ENCODE data around the gene MESP1. TPM values are rescaled to one million over a fixed set of nuclear protein-coding genes. Genes with fewer than 3 reads are reported as not detected.

The MESP1 gene
- total and polyA plus RNA-seq, 12 donors, result 0.46 to 11.7 (median 4.8) TPM

DNA sequence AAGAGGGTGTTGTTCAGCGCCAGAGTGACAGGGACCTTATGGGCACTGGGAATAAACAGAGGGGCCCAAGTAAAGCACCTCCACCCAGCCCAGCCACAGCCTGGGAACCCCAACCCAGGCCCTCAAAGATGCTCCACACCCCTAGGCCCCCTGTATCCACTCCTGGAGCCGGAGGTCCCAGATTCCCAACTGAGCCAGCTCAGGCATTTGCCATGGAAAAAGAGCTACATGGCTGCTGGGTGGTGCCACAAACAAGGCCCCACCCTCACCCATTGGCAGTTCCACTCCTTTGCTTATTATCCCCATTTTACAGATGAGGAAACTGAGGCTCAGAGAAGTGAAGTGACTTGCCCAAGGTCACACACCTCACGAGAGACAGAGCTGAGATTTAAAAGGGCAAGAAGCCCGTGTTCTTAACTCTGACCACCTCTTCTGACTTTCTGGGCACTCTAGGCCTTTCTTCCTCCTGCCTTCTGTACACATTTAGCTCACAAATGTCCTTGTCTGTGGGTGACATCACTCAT lies 46.7 kb upstream of the MESP1 start:
- Histone ChIP-seq H3K36me3 (replicated peaks in 1 of 2) (no peaks in the 10 kb centered on the region), H3K27me3 (no peaks in the 10 kb centered on the region), H3K27ac (no peak overlapping the region), H3K9me3 (replicated peaks in 1 of 3) (no peaks in the 10 kb centered on the region), H3K4me1 (replicated peaks in 1 of 2) (no peaks in the 10 kb centered on the region), H3K4me3 (no peak overlapping the region)
- no peak for DNase-seq
- intact Hi-C loops (cut with DNase I), result no loop called here
- TF ChIP-seq, protein P1, sequence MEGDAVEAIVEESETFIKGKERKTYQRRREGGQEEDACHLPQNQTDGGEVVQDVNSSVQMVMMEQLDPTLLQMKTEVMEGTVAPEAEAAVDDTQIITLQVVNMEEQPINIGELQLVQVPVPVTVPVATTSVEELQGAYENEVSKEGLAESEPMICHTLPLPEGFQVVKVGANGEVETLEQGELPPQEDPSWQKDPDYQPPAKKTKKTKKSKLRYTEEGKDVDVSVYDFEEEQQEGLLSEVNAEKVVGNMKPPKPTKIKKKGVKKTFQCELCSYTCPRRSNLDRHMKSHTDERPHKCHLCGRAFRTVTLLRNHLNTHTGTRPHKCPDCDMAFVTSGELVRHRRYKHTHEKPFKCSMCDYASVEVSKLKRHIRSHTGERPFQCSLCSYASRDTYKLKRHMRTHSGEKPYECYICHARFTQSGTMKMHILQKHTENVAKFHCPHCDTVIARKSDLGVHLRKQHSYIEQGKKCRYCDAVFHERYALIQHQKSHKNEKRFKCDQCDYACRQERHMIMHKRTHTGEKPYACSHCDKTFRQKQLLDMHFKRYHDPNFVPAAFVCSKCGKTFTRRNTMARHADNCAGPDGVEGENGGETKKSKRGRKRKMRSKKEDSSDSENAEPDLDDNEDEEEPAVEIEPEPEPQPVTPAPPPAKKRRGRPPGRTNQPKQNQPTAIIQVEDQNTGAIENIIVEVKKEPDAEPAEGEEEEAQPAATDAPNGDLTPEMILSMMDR (IDR thresholded peaks at IDR 0.05), result no peak
- TF ChIP-seq POLR2A (IDR thresholded peaks at IDR 0.05), result no peak
- 86 to 94% (median 90%) methylated on average over 4 of the region's 4 CpGs for WGBS, 4 donors

DNA sequence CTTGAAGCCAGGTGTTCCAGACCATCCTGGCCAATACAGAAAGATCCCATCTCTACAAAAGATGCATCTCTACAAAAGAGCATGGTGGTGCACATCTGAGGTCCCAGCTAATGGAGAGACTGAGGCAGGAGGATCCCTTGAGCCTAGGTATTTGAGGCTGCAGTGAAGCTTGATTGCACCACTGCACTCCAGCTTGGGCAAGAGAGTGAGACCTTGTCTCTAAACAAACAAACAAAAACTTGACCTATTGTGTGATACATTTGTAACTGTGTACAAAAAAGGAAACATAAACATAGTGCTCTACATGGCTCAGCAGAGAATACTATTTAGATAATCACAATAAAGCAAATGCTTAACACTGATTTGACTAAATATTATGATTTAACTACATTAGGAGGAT lies 44.9 kb upstream of the MESP1 start:
- Histone ChIP-seq H3K4me3 (no peak overlapping the region), H3K9me3 (replicated peaks in 1 of 3) (no peaks in the 10 kb centered on the region), H3K4me1 (replicated peaks in 1 of 2) (no peaks in the 10 kb centered on the region), H3K27ac (no peak overlapping the region), H3K36me3 (replicated peaks in 1 of 2) (no peaks in the 10 kb centered on the region), H3K27me3 (no peaks in the 10 kb centered on the region)
- no peak for DNase-seq
- intact Hi-C loops (cut with DNase I), result no loop called here
- TF ChIP-seq POLR2A (IDR thresholded peaks at IDR 0.05), result no peak
- TF ChIP-seq, protein P1 (IDR thresholded peaks at IDR 0.05), result no peak

DNA sequence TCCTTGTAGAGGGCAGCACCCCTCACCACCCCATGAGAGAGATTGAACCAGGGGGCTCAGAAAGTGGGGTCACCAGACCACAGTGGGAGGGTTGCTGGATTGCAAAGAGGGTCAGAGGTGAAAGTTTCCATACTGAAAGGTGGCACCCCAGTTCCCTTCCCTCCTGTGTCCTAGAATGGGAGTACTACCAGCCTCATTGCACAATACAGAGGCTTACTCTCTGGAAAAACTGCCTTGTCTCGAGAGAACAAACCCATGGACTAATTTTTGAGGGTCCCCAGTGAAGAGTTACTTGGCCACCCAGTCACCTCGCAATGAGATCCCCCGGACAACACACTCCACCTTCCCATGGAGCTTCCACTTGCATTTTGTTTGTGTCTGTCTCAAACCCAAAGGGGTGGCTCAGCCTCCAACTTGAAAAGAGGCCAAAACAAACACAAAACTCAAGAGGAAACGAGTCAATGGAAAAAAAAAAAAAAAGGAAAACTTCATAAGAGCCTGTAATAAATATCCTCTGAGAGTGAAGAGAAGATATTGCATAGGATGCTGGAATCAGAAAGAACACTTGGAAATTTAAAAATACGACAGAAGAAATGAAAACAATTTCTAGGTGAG lies 43.7 kb upstream of the MESP1 start:
- no peaks in the 10 kb centered on the region for H3K27me3 ChIP-seq
- H3K4me3 ChIP-seq, result no peak overlapping the region
- no peak for DNase-seq
- H3K27ac ChIP-seq, result peak overlapping the region in 2 of 5 donors; percentile 26 to 44
- H3K36me3 ChIP-seq (replicated peaks in 1 of 2), result no peaks in the 10 kb centered on the region
- H3K4me1 ChIP-seq (replicated peaks in 1 of 2), result no peaks in the 10 kb centered on the region
- intact Hi-C loops (cut with DNase I), result no loop called here
- TF ChIP-seq POLR2A (IDR thresholded peaks at IDR 0.05), result no peak
- TF ChIP-seq, protein P1 (IDR thresholded peaks at IDR 0.05), result no peak
- H3K9me3 ChIP-seq (replicated peaks in 1 of 3), result no peaks in the 10 kb centered on the region
- 37 to 52% (median 42%) methylated on average over 5 of the region's 5 CpGs for WGBS, 4 donors

DNA sequence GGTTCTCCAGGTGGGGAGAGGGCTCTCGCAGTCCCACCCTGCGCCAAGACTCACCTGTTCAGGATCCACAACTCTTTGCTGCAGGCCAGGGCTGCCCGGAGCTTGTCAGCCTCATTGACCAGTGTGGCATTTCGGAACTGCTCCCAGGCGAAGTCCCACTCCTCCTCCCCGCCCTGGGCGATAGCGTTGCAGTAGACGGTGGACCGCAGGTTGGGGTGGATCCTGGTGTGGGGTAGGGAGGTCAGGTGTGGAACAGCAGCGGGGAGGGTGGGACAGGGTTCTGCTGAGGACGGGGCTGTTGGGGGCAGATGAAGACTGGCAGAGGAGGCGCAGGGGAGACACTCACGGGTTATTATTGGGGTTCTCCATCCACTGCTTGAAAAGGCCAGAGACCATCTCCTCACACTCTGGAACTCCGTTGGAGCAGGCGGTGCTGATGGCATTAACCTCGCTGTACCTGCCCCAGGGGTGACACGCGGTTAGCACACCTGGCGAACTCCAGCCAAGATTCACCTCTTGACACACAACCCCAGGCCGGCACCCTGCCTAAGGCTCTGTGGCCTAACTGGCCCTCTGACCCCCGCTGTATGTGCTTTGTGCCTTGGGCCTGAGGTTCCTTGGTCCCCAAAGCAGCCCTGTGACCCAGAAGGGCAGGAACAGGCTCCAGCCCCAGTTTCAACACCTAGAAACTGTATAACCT lies 41.2 kb upstream of the MESP1 start:
- no peak for TF ChIP-seq POLR2A (IDR thresholded peaks at IDR 0.05)
- TF ChIP-seq, protein P1 (IDR thresholded peaks at IDR 0.05), result no peak
- no peaks in the 10 kb centered on the region for H3K27me3 ChIP-seq
- H3K9me3 ChIP-seq (replicated peaks in 1 of 3), result no peaks in the 10 kb centered on the region
- no peak overlapping the region for H3K27ac ChIP-seq
- DNase-seq, result no peak
- no peaks in the 10 kb centered on the region for H3K36me3 ChIP-seq (replicated peaks in 1 of 2)
- H3K4me3 ChIP-seq, result no peak overlapping the region
- no peaks in the 10 kb centered on the region for H3K4me1 ChIP-seq (replicated peaks in 1 of 2)
- intact Hi-C loops (cut with DNase I), result no loop called here
- 91 to 97% (median 93%) methylated on average over 16 to 22 of the region's 22 CpGs for WGBS, 4 donors
